Hematopoietic multipotent progenitor cell (in vitro differentiated cells): ENCODE data around the gene VTI1A. TPM values are rescaled to one million over a fixed set of nuclear protein-coding genes. Genes with fewer than 3 reads are reported as not detected.
"Not testable (repeated sequence)": the region's sequence is repeated elsewhere in the genome, so short reads cannot be mapped to it uniquely, and the experiment has no call there.

Experiments
- DNase-seq, 3 donors: peaks; one replicate each; pipeline ENCODE4 v3.0.0-alpha.2; 2011 to 2015; ENCODE audit warnings: low read depth in 2 of 3, low spot score in 2 of 3
- total RNA-seq: library from RNA; depleted of rRNA; stranded (reverse); fragments of >200 nt; gene quantifications from one replicate; pipeline ENCODE4 v1.2.3, GENCODE V29; 2012

Gene VTI1A
- total RNA-seq, 1 donor: 20.7 TPM

DNA sequence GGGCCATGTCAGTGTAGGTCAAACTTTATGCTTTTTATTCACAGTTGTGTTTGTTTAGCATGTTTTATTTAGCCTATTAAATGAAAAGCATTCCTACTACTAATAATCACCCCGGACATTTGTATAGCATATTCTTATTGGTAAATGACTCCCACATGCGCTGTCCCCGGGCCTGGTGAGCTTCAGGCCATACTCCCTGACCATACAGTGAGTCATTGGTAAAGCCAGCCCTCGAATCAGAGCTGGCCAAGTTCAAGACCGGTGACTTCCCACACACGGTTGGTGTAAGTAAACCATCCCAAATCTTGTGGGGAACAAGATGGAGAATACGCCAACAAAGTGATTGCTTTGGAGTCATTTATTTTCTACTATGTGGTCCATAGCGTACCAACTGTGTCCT lies 264.4 kb downstream of the VTI1A start:
- no peak for DNase-seq

DNA sequence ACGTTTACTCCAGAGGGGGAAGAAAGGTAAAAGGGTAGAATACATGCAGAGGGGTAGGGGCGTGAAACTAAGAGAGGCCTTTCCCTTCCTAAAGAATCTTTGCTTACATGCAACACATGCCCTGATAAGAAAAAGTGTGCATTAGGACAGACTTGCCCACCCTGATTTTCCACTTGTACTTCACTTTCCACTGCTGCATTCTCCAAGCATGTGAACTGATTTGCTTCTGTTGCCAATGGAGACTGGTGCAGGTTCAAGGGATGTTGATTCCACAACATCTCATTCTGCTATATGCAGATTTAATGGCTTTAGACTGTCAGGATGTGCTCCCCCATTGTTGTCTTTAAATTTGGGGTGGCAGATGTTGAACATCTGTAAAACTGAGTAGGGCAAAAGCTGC lies 265.5 kb downstream of the VTI1A start:
- DNase-seq: no peak

DNA sequence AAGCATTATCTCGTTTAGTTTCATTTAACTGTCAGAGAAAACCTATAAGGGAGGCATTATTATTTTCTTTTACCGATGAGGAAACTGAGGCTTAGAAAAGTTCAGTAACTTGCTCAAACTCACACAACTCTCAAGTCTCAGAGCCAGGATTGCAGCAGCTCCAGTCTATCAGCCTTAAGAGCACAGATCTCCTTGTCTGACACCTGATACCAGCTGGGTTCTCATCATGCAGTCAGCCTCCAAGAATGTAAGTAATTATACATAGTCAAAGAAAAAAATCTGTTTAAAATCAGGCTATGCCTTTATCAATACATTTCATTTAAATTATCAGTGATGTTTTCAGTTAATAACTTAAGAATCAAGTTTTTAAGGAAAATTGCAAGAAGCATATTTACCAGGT lies 266.4 kb downstream of the VTI1A start:
- DNase-seq: no peak

DNA sequence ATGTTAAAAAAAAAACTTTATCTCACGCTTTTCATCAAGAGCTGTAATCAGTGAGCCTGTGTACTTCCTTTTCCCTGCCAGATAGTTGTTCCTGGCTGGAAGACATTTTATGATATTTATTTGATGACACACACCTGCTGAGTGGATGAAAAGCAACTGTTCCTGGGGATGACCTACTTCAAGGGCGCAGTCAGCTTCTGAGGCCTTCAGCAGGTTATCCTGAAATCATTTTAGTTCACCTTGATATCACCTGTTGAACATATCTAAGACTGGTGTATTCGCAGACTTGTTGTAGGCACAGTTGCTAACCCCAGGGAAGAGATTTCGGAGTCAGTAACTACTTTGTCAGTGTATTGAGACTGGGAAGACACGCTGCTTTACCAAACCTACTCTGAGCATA lies 268.6 kb downstream of the VTI1A start:
- no peak for DNase-seq

DNA sequence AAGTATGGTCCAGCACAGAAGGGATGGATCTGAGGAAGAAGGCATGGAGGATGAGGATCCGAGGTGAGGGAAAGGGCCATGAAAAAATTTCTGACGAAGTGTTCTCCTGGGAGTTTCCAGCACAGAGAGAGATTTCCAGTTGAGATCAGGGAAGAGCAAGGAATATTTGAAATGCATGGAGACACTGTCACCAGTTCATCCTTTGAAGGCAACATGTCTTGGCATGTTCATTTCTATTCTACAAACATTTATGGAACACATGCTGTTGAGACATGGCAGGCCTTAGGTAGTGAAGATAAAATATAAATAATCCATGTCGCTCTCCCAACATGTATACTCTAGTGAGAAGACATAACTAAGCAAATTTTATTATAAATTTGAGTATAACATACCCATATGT lies 269.1 kb downstream of the VTI1A start:
- no peak for DNase-seq

DNA sequence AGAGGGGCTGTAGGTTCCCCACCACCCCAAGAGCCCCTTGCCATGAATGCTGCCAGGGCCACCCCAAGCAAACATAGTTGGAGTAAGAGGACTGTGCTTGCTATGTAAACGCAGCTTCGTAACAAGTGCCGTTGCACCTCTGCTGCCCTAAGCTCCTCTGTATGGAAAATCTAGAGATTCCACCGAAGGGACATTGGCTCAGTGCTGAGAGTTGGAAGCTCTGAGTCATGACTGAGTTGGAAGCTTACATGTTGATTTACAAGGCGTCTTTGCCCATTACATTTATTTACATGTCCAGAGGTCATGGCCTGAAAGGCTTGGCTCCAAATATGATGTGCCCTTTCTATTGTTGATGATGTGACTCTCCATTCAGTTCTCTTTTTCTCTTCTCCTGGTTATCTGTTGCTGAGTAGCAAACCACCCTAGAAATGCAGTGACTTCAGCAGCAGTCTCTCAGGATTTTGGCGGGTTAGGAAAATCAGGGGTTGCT lies 270.0 kb downstream of the VTI1A start:
- no peak for DNase-seq

DNA sequence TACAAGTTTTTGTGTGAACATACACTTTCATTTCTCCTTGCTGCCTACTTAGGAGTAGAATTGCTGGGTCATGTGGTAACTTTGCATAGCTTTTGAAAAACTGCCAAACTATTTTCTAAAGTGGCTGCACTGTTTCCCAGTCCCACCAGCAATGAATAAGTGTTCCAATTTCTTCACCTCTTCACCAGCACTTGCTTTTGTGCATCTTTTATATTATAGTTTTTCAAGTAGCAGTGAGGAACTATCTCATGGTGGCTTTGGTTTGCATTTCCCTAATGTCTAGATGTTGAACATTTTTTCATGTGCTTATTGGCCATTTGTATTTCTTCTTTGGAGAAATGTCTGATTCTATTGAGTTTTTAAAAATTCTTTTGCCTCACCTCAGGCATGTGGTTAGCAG lies 273.2 kb downstream of the VTI1A start:
- no peak for DNase-seq

DNA sequence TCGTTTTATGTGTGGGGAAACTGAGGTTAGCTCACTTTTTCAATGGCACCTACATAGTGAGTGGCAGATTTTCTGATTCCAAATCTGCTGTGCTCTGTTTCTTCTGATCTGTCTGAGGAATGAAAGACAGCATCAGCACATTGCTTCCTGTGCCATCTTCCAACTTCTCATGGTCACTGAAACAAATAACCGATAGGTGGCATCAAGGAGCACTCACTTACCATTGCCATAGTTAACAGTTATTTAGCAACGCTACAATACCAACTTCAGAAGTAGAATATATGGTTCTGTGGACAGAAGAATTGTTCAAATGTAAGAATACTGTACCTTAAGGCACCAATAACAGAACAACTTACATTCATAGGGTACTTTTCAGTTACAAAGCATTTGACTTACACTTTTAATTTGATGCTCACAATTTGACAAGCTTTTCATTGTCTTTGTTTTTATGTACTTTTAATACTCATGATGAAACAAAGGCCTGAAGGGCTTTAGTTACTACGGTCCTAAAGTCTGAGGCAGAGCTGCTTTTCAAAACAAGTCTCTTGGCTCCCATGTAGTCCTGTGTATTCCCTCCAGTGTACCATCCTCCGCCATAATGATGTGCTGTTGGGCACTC lies 274.2 kb downstream of the VTI1A start:
- DNase-seq: peak in 2 of 3 donors; percentile 26 to 65

DNA sequence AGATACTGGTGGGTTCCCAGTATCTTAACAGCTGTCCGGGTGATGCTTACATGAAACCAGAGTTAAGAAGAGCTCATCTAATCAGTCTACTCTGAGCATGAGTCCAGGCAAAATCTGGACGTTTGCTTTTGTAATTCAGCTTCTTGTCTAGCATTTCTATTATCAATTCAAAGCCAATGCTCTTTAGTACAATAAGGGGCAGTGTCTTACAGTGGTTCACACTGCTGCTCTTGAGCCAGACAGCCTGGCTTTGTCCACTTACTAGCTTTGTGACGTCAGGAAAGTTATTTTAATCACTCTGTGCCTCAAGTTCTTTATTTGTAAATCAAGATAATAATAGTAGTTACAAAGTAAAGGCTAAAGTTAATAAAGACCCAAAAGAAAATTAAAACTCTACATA lies 275.7 kb downstream of the VTI1A start:
- no peak for DNase-seq

DNA sequence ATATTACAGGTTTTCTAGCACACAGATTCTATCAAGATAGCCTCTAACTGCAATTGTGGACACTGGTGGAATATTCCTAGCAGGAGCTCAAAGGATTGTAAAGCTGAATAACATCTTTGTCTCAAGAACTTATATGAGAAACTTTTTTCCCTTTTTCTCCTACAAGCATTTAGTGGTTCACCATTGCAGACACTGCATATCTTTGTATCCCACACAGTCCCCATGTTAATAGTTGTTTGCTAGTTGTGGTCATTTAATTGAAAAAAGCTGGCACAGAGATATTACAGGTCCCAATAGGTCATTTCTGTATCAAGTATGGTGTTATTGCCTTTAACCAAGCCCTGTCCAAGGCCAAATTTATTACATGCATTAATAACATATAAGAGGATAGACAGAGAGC lies 276.9 kb downstream of the VTI1A start:
- DNase-seq: no peak

DNA sequence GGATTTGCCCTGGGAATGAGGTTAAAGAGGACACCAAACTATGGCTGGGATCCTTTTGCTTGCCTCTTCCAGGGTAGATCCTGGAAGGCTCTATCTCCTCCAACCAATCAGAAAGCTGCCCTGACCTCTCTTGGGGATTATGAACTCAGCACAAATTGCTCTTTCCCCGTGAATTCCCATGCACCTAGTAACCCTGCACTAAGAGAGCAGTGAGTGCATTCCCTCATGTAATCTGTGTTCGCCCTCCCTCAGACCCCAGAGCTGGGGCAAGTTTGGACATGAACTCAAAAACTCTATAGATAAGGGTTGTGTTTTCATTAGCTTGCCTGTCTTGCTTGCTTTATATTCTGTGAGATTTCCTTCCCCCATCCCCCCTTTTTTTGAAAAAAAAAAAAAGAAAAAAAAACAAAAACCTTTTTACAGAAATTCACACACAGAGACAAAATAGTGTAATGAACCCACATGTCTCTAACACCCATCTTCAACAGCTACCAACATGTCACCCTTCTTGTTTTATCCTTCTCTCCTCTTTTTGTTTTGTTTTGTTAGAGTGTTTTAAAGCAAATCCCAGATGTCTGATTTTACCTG lies 277.5 kb downstream of the VTI1A start:
- DNase-seq: no peak

DNA sequence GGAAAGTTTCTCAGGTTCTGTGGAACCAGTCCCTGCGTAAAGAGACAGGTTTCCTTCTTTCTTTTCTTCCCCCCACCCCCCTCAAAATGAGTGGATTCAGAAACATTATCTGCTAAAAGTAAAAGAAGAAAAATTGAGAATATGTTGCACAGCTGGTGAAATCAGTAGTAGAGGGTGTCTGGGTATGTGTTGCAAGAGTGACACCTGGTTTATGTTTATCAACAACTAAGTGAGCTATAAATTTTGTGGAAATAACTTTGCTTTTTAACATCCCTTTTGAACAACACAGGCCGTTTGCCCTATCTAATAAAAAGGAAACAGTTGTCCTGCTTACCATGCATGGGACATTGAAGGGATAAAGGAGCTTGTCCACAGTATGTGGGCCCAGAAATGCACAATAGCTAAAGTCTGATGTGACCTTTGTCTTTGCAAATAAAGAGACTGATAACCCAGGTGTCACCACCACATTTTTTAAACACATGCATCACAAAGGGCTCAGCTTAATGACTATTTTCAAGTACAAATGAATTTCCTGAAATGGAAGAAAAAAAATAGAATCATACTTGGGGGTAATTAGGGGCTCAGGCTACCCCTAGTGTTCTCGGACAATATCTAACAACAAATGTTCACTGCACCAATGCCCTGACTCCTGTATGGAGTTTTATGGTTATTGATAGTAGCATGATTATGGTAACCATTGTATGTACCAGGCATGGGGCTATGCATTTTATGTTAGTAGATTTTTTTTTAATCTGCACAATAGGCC lies 281.3 kb downstream of the VTI1A start:
- DNase-seq: peak in 1 of 3 donors; percentile 9

DNA sequence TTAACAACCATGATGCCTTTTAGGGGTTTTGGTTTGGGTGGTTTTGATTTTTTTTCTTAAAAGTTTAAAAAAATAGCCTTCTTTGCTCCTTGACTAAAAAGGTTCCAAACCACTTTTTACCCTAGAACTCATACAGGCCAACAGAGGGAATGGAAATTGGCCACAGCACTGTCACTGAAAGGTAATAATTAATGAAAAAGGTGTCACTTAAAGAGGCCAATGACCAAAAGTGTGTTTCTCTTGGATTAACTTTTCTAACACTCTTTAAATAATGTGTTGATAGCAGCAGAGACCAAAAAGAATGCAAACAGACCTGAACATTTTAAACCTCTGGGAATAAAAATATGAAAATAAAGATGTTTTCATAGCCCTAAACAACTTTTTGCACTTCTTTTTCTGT lies 282.0 kb downstream of the VTI1A start:
- DNase-seq: no peak

DNA sequence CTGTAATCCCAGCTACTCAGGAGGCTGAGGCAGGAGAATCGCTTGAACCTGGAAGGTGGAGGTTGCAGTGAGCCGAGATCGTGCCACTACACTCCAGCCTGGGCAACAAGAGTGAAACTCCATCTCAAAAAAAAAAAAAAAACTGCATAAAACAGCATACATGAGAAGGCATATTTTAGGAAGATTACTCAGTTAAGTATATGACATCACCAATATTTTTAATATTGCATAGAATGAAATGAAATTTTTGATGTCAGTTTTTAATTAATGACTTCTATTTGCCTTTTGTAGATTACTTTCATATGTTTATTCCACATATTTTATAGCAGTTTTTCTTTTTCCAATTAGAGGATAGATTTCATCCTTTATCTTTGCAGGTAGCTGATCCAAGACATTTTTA lies 284.4 kb downstream of the VTI1A start:
- not testable (repeated sequence) for DNase-seq

DNA sequence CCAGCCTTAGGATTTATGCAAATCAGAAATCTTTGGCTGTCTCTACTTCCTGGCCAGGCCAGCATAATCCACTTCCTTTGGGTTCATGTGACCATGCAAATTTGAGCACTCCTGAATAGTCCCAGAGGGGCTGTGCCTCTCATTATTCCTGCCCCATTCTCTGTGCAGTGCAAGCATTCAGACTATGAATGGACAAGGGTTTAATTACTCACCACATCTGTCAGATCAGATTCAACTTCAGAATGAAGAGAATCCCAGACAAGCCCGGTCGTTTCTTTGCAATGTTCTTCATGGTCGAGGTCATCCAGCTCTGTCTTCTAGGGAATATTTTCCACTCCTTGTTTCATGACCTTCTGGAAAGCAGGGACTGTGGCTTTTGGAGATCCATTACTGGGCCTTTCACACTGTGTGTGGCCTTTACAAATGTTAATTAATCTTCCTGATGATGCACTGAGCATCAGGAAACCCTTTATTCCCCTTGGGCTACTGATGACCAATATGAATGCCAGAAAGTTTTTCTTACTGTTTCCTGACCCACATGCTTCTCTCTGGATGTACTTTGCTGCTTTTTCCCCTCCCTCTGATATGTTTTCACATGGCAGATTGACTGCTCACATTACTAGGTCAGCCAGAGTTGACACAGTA lies 285.4 kb downstream of the VTI1A start:
- no peak for DNase-seq

DNA sequence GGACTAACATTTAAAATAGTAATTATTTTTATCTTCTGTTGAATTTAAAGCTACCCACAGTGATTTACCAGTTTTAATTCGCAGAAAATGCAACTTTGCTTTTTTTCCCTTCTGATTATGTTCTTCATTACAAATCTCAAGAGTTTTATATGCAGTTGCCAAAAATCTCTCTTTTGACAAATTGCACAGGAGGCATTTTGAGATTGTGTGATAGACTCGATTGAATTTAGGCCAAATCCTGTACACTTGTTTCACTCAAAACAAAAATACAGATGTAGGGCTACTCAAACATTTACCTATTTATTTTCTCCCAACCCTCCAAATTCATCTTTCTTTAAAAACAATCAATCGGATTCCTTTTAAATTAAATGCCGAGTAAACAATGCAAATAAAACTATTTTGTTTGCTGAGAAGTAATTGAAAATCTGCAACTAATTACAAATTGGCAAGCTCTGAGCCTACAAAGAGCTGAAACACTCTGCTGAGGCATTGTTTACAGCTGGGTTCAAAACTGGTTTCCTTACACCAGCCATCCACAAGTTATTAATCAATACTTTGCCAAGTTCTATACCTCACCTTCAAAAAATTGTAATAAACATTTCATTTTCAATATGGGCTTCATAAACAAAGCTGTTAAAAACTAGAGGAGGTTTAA lies 288.2 kb downstream of the VTI1A start:
- no peak for DNase-seq

DNA sequence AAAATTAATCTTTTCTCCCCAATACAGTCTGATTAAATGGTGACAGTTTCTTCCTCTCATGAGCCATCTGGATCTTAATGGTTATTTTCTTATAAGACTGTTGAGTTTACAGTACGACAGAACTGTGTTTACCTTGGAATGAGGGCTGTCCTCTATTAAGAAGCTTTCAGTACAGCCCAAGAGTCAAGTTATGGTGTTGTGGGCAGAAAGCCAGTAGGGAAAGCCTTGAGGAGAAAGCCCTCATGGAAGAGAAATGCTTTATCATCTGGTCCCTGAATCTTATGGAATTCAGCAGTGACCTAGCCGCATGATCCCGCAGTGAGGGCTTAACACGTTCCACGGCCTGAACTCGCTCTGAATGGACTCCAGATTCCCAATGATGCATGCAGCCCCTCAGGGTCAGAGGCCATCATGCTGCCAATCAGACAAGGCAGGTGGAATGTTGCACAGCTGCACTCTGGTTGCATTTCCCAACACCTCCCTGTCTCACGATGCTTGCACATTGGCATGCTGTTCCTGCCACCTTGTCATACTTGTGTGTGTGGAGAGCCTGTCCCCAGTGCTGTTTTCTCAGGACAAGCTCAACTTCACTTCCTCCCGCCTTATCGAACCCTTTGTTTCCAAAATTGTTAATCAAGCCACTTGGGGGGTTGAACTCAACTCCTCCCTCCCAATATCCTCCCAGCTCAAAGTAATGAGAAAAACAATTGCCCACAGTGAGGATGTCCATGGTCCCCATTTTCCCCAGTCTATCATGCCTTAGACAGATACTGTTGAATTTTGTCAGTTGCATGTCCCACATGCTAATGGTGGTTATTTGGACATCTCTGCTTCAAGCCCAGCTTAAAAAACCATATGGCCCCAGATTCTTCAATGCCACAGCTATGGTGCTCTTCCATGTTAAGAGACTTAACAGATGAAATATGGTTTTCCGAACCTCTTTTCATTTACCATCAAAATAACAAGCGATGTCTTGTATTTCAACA lies 291.9 kb downstream of the VTI1A start:
- DNase-seq: no peak

DNA sequence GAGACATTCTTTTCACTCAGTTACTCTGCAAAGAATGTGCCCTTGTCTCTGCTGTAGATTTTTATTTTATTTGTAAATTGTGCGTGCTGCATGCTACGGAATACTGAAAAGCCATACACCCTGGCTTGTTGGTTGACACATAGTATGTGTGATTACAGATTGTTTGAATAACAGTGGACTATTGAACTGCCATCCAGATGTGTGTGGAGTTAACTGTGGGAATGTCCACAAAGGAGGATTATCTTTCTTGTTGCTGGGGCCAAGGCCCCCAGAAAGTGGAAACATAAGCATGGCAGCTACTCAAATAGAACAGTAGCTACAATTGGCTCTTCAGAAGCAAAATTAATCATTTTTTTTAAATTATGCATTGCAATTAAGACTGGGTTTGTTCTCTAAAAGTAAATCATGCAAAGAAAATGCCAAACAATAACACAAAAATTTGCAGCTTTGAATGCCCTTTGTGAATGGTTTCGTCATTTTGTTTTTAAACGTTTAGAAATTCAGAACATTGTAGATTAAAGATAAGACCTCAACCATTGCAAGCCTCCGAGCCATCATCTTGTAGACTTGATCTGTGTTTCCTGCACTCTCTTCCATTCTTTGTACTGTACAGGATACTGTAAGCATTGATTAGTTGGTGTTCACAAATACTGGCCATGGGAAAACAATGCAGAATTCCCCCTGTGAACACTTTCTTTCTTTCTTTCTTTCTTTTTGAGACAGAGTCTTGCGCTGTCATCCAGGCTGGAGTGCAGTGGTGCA lies 292.8 kb downstream of the VTI1A start:
- no peak for DNase-seq

DNA sequence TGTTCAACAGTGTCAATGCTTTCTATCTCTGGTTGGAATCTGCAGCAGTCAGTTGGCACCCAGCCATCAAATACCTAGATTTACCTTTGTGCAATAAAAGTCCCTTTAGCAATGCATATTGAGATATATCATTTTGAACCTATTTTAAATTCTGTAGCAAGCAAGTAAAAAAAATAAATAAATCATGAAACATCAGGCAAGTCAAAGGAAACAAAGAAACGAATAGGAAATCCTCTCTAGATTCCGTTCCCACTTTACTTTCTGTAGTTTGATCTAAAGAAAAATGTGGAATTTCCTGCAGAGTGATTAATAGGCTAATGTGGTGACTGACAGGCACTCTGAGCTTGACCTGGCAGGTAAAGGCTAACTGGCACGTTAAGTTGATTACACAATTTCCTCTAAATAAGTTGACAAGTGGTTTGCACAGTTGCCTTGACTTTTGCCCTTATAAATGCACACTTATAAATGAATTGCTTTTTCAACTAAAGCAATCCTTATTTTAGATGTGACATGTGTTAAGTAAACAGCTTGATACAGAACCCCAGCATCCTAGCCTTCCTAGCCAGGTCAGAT lies 294.9 kb downstream of the VTI1A start:
- DNase-seq: no peak
